HG03575 (cell line): ENCODE data around the gene ADK.
"Not testable (repeated sequence)": the region's sequence is repeated elsewhere in the genome, so short reads cannot be mapped to it uniquely, and the experiment has no call there.

Experiments
- ATAC-seq: cut with Tn5 transposase; IDR thresholded peaks from one replicate; pipeline ENCODE4 v1.9.1; 2021; ENCODE audit not compliant: unreplicated experiment, insufficient number of reproducible peaks, low FRiP score; ENCODE audit errors: extremely low read depth

Gene ADK

DNA sequence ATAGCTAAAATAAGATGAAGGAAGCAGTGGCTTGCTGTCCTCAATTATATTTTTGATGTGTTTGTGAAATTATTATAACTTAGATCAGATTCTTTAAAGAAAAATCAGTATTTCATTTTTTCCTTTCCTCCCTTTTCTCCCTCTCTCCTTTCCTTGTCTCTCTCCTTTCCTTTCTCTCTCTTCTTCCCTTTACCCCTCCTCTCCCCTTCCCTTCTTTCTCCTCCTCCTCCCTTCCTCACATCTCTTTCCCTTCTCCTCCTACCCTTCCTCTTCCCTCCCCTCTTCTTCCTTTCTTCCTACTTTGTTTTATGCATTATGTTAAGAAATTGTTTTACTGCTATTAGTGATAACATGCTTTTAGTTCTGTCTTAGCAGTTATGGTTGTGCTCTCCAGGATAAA is 171.5 kb downstream of the ADK start:
- ATAC-seq, result no peak

DNA sequence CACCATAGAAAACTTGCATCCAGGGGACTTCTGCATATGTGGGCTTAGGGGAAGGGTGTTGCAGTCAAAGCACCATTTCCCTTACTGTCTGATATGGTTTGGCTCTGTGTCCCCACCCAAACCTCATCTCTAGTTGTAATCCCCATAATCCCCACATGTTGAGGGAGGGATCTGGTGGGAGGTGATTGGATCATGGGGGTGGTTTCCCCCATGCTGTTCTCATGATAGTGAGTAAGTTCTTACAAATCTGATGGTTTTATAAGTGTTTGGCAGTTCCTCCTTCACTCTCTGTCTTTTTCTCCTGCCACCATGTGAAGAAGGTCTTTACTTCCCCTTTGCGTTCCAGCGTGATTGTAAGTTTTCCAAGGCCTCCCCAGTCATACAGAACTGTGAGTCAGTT is 177.4 kb downstream of the ADK start:
- no peak for ATAC-seq

DNA sequence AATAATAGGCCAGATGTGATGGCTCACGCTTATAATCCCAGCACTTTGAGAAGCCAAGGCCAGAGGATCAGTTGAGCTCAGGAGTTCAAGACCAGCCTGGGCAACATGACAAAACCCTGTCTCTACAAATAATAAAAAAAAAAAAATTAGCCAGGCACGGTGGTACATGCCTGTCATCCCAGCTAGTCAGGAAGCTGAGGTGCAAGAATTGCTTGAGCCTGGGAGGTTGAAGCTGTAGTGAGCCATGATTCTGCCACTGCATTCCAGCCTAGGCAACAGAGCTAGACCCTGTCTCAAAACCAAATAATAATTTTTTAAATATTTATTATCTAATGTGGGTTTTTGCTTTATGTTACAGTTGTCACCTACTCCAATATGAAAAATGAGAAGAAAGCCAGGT is 178.9 kb downstream of the ADK start:
- no peak for ATAC-seq

DNA sequence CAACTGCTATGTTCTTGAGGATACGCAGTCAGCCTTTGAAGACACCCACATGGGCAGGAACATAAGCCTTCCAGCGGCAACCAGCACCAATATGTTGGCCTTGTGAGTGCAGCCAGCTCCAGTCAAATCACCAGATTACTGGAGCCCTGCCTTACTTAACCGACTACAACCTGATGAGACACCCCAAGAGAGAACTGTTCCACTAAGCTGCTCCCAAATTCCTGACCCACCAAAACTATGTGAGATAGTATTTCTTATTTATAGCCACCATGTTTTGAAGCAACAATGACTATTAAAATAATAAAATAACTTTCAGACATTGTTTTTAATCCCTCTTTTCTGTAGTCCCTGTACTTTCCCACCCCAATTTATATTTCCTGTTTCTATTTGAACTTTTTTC is 179.6 kb downstream of the ADK start:
- no peak for ATAC-seq

DNA sequence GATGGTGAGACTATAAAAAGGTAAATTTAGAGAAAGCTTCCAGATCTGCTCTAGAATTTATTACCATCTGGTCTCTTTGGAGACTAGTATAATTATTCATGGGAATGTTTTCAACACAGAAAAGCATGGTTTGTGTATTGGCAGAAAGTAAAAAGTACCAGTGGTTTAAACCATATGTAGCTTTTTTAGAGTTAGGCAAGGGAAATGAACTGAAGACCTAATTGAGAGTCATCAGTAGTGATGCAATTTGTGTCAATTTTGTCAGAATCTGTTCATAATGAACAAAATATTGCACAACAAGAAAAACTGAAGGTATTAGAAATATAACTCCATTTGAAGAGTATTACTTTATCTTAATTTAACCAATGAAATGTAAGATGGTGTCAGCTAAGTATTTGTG is 181.4 kb downstream of the ADK start:
- ATAC-seq, result no peak

DNA sequence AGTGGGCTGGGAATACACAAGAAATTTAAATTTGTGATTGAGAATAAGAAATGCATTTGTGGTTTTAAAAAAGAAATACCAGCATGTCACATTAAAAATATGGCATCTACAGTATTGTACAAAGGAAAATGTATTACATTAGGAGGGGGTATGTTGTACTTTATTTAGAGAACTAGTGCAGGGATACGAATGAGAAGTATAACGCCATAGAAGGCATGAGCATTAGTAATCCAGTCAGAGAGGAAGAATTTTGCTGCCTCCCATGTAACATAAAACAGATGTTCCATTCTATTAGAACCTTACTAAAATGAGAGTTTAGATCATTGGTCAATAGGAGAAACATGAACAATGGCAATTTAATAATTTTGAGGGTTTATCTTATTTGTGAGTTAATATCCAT is 182.2 kb downstream of the ADK start:
- no peak for ATAC-seq

DNA sequence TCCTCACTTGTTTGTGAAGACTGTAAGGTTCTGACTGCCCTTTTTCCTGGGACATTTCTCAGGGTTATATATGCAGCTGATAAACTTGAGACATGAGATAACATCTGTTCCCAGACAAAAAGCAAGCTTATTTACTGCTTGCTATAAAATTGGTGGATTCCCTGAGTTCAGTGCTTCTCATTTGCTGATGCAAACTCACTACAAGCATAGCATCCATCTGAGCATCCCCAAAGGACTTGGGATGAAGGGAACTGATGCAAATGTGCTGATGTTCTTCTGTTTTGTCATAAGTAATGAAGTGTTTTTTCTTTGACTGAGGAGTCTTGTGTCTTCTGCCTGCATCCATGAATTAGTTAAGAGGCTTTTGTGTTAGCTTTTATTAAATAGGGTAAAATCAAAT is 183.2 kb downstream of the ADK start:
- no peak for ATAC-seq

DNA sequence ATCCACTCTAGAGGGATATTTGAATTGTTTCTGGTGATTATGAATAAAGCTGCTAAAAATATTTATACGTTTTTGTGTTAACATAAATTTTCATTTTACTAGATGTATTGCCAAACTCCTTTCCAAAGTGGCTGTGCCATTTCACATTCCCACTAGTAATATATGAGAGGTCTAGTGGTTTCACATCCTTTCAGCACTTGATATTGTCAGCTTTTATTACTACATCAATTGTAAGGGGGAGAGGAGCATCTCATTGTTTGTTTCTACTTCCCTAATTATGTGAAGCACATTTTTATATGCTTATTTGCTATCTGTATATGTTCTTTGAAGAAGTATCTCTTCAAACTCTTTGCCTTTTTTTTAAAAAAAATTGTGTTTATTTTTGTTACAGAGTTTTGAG is 184.5 kb downstream of the ADK start:
- no peak for ATAC-seq

DNA sequence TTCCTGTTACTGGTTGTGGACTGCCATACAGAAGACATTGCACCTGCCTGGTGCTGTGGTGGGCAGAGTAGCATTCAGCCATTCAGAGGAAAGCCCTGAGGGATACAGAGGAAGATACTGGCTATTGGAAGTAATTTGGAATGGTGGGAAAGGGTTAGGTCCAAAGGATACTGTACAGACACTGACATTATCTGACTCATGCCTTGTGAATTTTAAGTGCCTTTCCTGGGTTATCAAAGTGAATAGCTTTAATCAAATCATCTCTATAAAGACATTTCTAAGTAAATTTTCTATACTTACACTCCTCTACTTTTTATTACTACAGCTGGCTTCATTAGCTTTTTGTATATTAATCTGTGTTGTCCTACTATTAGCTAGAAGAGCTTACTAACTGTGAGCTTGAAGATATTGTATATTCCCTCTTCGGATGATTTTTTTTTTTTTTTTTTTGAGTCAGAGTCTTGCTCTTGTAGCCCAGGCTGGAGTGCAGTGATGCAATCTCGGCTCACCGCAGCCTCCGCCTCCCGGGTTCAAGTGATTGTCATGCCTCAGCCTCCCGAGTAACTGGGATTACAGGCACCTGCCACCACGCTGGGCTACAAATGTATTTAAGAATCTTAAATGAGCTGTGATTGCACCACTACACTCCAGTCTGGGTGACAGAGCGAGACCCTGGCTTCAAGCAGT is 186.5 kb downstream of the ADK start:
- ATAC-seq, result no peak

DNA sequence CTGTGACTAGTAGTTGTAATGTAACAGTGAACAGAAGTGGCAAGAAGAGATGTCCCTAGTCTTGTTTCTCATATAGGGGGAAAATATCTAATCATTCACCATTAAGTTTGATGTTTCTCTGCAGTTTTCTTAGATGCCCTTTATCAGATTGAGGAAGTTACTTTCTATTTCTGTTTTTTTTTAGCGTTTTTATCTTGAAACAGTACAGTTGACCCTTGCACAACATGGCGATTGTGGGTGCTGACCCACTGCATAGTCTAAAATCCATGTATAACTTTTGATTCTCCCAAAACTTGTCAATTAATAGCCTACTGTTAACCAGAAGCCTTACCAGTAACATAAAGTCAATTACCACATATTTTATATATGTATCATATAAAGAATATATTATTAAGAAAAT is 192.0 kb downstream of the ADK start:
- ATAC-seq, result no peak

DNA sequence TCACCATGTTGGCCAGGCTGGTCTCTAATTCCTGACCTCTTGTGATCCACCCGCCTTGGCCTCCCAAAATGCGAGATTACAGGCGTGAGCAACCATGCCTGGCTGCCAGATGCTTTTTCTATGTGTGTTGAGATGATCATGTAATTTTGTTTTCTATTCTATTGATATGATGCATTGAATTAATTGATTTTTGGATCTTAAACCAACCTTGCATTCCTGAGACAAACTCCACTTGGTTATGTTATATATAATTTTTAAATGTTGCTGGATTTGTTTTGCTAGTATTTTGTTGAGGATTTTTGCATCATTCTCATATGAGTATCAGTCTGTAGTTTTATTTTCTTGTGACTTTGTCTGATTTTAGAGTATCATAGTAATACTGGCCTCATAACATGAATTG is 192.8 kb downstream of the ADK start:
- ATAC-seq, result no peak

DNA sequence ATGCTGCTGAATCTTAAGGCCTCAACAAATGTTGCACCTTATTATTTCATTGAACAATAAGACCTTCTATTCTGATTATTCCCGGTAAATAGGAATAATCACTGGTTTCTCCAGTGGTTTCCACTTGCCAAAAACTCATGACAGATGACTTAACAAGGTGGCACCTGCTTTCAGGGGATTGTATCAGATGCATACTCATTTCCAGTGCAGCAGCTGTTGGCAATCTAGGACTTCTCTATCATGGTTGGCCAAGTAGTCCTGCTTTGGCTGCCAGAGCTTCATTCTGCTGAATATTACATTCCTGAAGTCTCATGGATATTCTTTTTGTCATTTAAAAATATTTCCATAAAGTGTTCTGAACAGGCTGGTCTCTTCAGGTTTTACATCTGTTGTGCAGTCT is 193.3 kb downstream of the ADK start:
- ATAC-seq, result no peak

DNA sequence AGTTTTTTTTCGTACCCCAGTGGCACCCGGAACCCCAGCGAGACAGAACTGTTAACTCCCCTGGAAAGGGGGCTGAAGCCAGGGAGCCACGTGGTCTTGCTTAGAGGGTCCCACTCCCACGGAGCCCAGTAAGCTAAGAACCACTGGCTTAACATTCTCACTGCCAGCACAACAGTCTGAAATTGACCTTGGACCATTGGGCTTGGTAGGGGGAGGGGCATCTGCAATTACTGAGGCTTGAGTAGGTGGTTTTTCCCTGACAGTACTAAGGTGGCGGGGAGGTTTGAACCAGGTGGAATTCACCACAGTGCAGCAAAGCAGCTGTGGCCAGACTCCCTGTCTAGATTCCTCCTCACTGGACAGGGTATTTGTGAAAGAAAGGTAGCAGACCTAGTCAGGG is 196.5 kb downstream of the ADK start:
- ATAC-seq, result no peak

DNA sequence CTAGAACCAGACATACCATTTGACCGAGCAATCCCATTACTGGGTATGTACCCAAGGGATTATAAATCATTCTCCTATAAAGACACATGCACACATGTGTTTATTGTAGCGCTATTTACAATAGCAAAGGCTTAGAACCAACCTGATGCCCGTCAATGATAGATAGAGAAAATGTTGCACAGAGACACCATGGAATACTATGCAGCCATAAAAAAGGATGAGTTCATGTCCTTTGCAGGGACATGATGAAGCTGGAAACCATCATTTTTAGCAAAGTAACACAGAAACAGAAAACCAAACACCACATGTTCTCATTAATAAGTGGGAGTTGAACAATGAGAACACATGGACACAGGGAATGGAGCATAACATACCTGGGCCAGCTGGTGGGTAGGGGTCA is 202.0 kb downstream of the ADK start:
- ATAC-seq, result not testable (repeated sequence)

DNA sequence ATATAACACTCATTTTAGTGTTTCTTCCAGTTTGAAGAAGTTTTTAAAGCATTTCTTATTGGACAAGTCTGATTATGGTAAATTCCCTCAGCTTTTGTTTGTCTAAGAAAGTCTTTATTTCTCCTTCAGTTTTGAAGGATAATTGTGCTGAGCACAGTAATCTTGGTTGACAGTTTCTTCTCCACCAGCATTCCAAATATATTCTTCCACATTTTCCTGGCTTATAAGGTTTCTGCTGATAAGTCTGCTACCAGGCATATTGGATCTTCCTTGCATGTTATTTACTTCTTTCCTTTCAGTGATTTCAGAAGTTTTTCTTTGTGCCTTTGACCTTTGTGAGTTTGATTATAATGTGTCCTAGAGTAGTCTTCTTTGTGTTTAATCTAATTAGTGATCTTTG is 210.7 kb downstream of the ADK start:
- ATAC-seq, result no peak

DNA sequence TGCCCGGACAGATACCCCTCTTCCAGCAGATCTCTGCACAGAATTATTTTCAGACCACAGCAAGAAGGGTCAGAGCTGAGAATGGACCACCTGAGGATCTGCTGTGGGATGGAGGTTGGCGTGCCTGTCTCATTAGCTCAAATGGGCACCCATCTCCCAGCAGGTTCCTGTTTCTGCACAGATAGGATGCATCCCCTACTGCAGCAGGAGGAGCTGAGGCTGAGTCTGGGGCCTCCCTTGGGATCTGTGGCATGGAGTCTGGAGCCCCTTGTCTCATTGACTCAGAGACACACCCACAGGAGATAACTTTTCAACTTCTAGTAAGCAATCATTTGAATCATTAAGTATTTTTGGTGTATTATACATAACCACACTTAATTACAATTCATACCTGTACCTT is 212.7 kb downstream of the ADK start:
- no peak for ATAC-seq

DNA sequence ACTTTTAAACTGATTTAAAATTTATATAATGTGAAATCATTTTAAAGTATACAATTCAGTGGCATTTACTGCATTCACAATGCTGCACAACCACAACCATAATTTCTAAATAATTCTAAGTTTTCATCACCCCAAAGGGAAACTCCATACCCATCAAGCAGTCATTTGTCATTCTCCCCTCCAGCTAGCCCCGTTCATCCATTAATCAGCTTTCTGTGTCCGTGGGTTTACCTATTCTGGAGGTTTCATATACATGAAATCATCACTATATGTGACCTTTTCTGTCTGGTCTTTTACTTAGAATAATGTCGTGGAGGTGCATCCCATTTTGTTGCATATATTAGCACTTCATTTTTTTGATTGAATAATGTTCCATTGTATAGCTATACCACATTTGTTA is 214.1 kb downstream of the ADK start:
- ATAC-seq, result no peak

DNA sequence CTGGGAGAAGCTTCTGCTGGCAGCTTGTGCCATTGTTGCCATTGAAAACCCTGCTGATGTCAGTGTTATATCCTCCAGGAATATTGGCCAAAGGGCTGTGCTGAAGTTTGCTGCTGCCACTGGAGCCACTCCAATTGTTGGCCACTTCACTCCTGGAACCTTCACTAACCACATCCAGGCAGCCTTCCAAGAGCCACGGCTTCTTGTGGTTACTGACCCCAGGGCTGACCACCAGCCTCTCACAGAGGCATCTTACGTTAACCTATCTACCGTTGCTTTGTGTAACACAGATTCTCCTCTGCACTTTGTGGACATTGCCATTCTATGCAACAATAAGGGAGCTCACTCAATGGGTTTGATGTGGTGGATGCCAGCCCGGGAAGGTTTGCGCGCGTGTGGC is 220.7 kb downstream of the ADK start:
- ATAC-seq, result no peak

DNA sequence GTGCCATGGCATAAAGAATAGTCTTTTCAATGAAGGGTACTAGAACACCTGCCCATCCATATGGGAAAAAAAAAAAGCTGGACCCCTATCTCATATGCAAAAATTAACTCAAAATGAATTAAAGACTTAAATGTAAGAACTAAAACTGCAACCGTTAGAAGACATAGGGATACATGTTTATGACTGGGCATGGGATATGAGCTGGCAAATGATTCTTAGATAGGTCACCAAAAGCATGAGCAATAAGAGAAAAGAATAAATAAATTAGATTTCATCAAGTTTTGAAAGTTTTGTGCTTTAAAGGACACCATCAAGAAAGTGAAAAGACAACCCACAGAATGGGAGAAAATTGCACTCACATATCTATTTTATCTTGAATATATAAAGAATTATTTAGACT is 222.0 kb downstream of the ADK start:
- no peak for ATAC-seq

DNA sequence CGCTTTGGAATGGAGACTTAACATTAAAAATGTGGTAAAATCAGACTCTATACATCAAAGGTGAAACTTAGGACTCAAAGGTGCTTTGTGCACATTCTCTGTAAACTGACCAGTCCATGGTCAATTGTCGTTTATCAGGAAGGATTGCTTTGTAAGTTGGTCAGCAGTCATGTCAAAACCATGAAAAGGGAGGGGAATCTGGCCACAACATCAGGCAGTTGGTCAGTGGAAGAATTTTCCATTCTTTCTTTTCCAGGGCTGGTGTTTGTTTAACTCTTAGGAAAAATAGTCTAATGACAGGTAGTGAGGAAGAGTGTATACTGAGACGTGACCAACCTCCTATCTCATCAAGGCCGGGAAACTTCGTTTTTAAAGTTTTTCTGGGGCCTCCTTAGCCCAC is 226.5 kb downstream of the ADK start:
- no peak for ATAC-seq

DNA sequence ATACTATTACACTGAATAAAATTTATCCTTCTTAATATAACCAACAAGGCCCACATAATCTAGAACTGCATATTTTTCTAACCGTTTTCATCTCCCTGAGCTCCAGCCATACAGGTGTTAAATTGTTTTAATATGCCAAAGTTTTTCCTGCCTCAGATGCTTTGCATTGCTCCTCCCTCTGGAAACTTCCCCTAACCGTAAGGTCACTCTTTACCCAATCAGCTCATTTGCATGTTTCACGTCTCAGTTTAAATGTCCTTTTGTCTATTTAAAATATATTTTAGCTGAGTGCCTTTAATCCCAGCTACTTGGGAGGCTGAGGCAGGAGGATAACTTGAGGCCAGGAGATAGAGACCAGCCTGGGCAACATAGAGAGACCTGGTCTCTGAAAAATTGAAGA is 228.5 kb downstream of the ADK start:
- no peak for ATAC-seq

DNA sequence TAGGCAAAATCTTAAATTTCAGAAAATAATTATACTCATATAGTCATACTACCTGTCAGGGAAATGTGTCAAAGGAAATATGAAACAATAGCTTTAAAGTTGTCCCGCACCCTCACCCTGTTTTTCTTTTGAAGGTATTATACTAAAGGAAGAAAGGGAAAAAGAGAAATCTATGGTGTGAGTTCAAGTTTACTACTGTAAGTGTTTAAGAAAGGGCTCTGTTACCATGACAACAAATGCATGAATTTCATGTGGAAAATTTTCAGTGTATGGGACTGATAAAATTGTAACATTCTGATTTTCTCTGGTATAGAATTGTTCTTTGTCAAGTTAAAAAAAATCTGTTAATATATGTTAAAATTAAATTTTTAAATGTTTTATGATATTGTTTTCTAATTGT is 229.8 kb downstream of the ADK start:
- no peak for ATAC-seq
